ENCODE data around the gene PTPRJ.

Gene PTPRJ

GRCh38 chr11:48051217-48051830, 71.0 kb downstream of the PTPRJ start:
- no peak overlapping the region for H3K4me3 ChIP-seq (replicated peaks; ENCODE audit: low read depth, low read length)
- no peak for DNase-seq (ENCODE audit: extremely low read depth, insufficient read length)
- H3K27me3 ChIP-seq (replicated peaks; ENCODE audit: control insufficient read depth, insufficient read depth, low read length), result no peaks in the 10 kb centered on the region
- H3K36me3 ChIP-seq (ENCODE audit: control insufficient read depth, insufficient read depth, low read length), result no peaks in the 10 kb centered on the region
- no peak for TF ChIP-seq CTCF (IDR thresholded peaks at IDR 0.05; ENCODE audit: insufficient read depth, low read length, poor library complexity, severe bottlenecking)

GRCh38 chr11:48052183-48053044, 72.1 kb downstream of the PTPRJ start:
- DNase-seq (ENCODE audit: extremely low read depth, insufficient read length), result no peak
- Histone ChIP-seq H3K36me3 (ENCODE audit: control insufficient read depth, insufficient read depth, low read length) (no peaks in the 10 kb centered on the region), H3K4me3 (replicated peaks; ENCODE audit: low read depth, low read length) (no peak overlapping the region), H3K27me3 (replicated peaks; ENCODE audit: control insufficient read depth, insufficient read depth, low read length) (no peaks in the 10 kb centered on the region)
- TF ChIP-seq CTCF (IDR thresholded peaks at IDR 0.05; ENCODE audit: insufficient read depth, low read length, poor library complexity, severe bottlenecking), result peak; percentile 30

GRCh38 chr11:48054994-48055291, 74.6 kb downstream of the PTPRJ start:
- no peaks in the 10 kb centered on the region for H3K36me3 ChIP-seq (ENCODE audit: control insufficient read depth, insufficient read depth, low read length)
- TF ChIP-seq CTCF (IDR thresholded peaks at IDR 0.05; ENCODE audit: insufficient read depth, low read length, poor library complexity, severe bottlenecking), result no peak
- H3K4me3 ChIP-seq (replicated peaks; ENCODE audit: low read depth, low read length), result no peak overlapping the region
- H3K27me3 ChIP-seq (replicated peaks; ENCODE audit: control insufficient read depth, insufficient read depth, low read length), result no peaks in the 10 kb centered on the region
- DNase-seq (ENCODE audit: extremely low read depth, insufficient read length), result no peak

- TF ChIP-seq CTCF (IDR thresholded peaks at IDR 0.05; ENCODE audit: insufficient read depth, low read length, poor library complexity, severe bottlenecking), result no peak
- DNase-seq (ENCODE audit: extremely low read depth, insufficient read length), result peak; percentile 64
- no peak overlapping the region for H3K4me3 ChIP-seq (replicated peaks; ENCODE audit: low read depth, low read length)
- H3K27me3 ChIP-seq (replicated peaks; ENCODE audit: control insufficient read depth, insufficient read depth, low read length), result no peaks in the 10 kb centered on the region
- no peaks in the 10 kb centered on the region for H3K36me3 ChIP-seq (ENCODE audit: control insufficient read depth, insufficient read depth, low read length)
Measured at GRCh38 chr11:48055292-48056132, 75.2 kb downstream of the PTPRJ start.

GRCh38 chr11:48056325-48057183, 76.2 kb downstream of the PTPRJ start:
- no peak for DNase-seq (ENCODE audit: extremely low read depth, insufficient read length)
- Histone ChIP-seq H3K4me3 (replicated peaks; ENCODE audit: low read depth, low read length) (no peak overlapping the region), H3K36me3 (ENCODE audit: control insufficient read depth, insufficient read depth, low read length) (no peaks in the 10 kb centered on the region), H3K27me3 (replicated peaks; ENCODE audit: control insufficient read depth, insufficient read depth, low read length) (no peaks in the 10 kb centered on the region)
- no peak for TF ChIP-seq CTCF (IDR thresholded peaks at IDR 0.05; ENCODE audit: insufficient read depth, low read length, poor library complexity, severe bottlenecking)

Data from GM06990 (cell line).